ENCODE data around the gene COL18A1. TPM values are rescaled to one million over a fixed set of nuclear protein-coding genes. Genes with fewer than 3 reads are reported as not detected.

The COL18A1 gene
- total RNA-seq, 1 donor from 2014 or later: 535 TPM

DNA sequence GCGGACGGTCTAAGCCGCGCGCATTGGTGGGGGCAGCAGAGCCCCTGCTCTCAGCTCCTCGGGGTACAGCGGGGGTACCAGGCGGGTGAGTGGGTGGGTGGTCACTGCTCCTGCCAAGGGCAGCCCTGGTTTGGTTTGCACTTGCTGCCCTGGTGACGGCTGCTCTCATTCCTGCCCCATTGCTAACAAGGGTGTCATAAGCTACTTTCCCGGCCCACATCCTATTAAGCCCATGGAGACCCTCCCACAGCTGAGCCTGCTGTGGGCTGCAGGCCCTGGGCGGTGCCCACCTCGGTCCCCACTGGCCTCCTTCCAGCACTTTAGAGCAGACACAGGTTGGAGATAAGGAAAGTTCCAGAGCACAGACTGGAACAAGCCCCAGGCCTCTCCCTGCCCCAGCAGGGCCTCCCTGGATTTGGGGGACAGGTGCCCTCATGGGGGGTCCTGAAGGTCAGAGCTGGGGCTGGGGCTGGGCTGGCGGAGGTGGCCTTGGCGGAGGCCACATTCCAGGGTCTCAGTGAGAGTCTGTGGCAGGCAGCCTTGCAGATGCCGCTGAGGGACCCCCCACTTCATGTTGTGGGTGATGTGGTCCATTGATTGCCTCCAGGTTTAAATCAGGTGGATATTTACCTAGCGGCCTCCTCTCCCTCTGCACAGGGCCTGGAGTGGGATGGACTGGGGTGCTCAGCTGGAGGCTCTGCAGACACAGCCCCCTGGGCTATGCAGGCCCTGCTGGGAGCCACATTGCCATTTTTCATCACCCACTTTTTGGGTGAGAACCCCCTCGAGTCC lies 27.0 kb downstream of the COL18A1 start:
- DNase-seq (ENCODE audit: low read depth): no peak
- no peak overlapping the region for H3K4me3 ChIP-seq (ENCODE audit: low read depth, low read length)
- no peak for TF ChIP-seq CTCF (conservative IDR thresholded peaks at IDR 0.05; ENCODE audit: low read depth, low read length)

DNA sequence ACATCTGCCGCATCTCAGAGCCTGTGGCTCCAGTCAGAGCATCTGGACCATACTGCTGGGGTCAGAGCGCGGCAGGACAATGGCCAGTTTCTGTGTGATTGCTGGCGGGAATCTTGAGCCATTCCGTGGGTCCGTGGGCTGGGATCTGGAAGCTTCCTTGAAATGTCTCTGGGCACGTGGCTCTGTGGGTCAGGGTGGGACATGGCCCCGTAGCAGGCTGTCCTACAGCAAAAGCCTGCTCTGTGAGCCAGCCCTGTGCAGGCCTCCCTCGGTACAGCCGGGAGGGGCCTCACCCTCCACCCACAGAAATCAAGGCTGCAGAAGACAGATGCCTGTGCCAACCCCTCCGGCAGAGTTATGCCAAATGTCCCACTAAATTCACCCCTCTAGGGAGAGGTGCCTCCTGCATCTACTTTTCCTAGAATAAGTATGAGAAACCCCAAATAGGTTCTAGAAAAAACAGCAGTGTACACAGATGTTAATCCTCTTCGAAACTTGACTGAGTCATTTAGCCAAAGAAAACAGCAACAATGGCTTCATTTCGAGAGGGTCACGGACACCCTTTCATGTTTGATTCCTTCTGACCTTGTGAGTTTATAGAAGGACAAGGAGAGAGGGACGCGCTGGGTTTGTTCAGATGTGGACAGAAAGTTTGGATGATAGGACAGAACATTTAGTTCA lies 27.8 kb downstream of the COL18A1 start:
- DNase-seq (ENCODE audit: low read depth): no peak
- H3K4me3 ChIP-seq (ENCODE audit: low read depth, low read length): no peak overlapping the region
- no peak for TF ChIP-seq CTCF (conservative IDR thresholded peaks at IDR 0.05; ENCODE audit: low read depth, low read length)

GRCh38 chr21:45433301-45433700 lies 28.3 kb downstream of the COL18A1 start:
- no peak overlapping the region for H3K4me3 ChIP-seq (ENCODE audit: low read depth, low read length)
- no peak for DNase-seq (ENCODE audit: low read depth)
- TF ChIP-seq CTCF (conservative IDR thresholded peaks at IDR 0.05; ENCODE audit: low read depth, low read length): no peak

- DNase-seq (ENCODE audit: low read depth): no peak
- no peak for TF ChIP-seq CTCF (conservative IDR thresholded peaks at IDR 0.05; ENCODE audit: low read depth, low read length)
- H3K4me3 ChIP-seq (ENCODE audit: low read depth, low read length): no peak overlapping the region
Observed at GRCh38 chr21:45433911-45434644, 29.1 kb downstream of the COL18A1 start.

GRCh38 chr21:45434645-45435217 lies 29.8 kb downstream of the COL18A1 start:
- no peak overlapping the region for H3K4me3 ChIP-seq (ENCODE audit: low read depth, low read length)
- TF ChIP-seq CTCF (conservative IDR thresholded peaks at IDR 0.05; ENCODE audit: low read depth, low read length): no peak
- DNase-seq (ENCODE audit: low read depth): no peak

DNA sequence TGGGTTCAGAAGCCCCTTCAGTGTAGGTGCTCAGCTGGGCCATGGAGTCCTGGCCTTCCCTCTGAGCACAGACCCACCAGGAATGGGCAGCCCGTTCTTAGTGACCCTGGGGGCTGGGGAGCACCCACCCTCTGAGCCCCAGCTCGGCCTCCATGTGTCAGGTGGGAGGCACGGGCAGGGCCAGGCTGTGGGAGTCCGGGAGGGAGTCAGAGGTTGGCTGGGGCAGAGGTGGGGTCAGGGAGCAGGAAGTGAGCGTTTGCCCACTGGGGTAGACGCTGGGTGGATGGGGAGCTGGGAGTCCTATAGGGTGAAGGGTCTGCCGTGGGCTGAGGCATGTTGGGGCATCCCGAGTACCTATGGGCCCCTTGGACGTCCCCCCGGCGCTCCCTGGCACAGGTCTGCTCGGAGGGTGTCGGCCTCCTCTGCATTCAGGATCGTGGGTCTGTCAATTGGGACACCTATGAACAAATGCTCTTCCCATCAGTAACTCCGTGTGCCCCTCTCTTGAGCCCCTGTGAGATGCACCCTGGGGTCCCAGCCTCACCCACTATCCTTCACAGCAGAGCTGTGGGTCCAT lies 30.5 kb downstream of the COL18A1 start:
- no peak for DNase-seq (ENCODE audit: low read depth)
- H3K4me3 ChIP-seq (ENCODE audit: low read depth, low read length): no peak overlapping the region
- no peak for TF ChIP-seq CTCF (conservative IDR thresholded peaks at IDR 0.05; ENCODE audit: low read depth, low read length)

Measured in epithelial cell of proximal tubule (primary cell).